Activated naive CD8-positive, alpha-beta T cell treated with anti-CD3 and anti-CD28 coated beads for 36 hours (primary cell): ENCODE measurements around the gene ATR. TPM values are rescaled to one million over a fixed set of nuclear protein-coding genes. Genes with fewer than 3 reads are reported as not detected.
"Not testable (repeated sequence)": the region's sequence is repeated elsewhere in the genome, so short reads cannot be mapped to it uniquely, and the experiment has no call there.

Experiments used
- DNase-seq: peaks from one replicate; pipeline ENCODE4 v3.0.0; 2021
- H3K27ac Mint-ChIP-seq: one replicate; pipeline ENCODE4 v1.8.0; 2022; ENCODE audit warnings: mild to moderate bottlenecking, moderate library complexity, mixed read lengths
- H3K27me3 Mint-ChIP-seq: one replicate; pipeline ENCODE4 v1.8.0; 2022; ENCODE audit warnings: mild to moderate bottlenecking, mixed read lengths
- H3K36me3 Mint-ChIP-seq: one replicate; pipeline ENCODE4 v1.8.0; 2021; ENCODE audit warnings: mild to moderate bottlenecking, mixed read lengths
- H3K4me1 Mint-ChIP-seq: one replicate; pipeline ENCODE4 v1.8.0; 2021; ENCODE audit warnings: mixed read lengths
- H3K4me3 Mint-ChIP-seq: one replicate; pipeline ENCODE4 v1.8.0; 2022; ENCODE audit warnings: mild to moderate bottlenecking, moderate library complexity, mixed read lengths
- H3K9me3 Mint-ChIP-seq: one replicate; pipeline ENCODE4 v1.8.0; 2022; ENCODE audit warnings: mixed read lengths
- total RNA-seq, 2 experiments: library from RNA; stranded (reverse); gene quantifications; one replicate each; pipeline ENCODE4 v1.2.3, GENCODE V29; 2021

Gene ATR
- total RNA-seq, 2 experiments from 2014 or later, result 38.3 to 42.4 TPM

DNA sequence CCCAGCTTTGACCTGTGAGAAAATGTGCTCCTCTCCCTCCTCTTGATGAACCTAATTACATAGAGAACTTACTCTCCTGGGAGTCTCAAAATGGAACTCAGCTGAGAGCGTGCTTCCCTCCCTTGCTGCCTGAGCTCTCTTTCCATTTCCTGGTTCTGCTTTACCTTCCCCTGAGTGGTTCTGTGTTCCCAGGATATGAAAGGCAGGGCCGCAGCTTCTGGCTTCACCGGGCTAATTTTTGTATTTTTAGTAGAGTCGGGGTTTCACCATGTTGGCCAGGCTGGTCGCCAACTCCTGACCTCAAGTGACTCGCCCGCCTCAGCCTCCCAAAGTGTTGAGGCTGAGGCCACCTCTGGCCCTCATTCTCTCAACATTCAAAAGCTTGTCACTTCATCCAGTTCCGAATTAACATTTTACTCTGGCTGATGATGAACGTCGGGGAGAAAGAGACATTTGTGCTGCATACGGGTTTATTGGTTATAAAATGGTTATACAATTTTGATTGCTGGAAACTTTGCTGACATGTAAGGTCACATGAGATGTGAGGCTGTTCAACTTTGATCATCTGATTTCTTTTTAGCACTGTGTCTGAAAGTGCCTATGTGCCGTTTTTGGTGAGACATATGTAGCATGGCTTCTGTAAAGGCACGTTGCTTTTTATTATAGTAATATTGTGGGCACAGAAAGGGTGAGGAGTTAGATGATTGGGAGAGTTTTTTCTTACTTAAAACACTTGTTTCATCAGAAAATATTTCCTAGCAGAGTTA lies 24.3 kb upstream of the ATR start:
- H3K27me3 Mint-ChIP-seq, result no peaks in the 10 kb centered on the region
- H3K4me1 Mint-ChIP-seq, result peaks cover 6% of the 10 kb centered on the region
- DNase-seq, result no peak
- no peak overlapping the region for H3K27ac Mint-ChIP-seq
- H3K36me3 Mint-ChIP-seq, result peaks cover 1% of the 10 kb centered on the region
- H3K9me3 Mint-ChIP-seq, result no peaks in the 10 kb centered on the region
- no peak overlapping the region for H3K4me3 Mint-ChIP-seq

DNA sequence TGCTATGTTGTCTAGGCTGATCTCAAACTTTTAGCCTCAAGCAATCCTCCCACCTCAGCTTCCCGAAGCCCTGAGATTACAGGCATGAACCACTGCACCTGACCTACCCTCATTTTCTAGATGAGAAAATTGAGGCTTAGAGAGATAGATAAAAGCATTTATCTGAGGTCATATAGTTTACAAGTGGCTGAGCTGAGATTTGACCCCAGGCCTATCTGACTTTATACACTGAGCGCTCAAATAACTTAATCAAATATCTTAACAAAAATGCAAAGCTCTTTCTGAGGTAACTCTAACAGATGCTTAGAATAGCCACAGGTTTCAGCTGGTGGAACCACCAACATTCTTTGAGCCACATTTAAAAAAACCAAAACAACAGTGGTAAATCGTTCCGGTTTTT lies 23.2 kb upstream of the ATR start:
- no peak for DNase-seq
- Mint-ChIP-seq H3K27me3 (no peaks in the 10 kb centered on the region), H3K9me3 (no peaks in the 10 kb centered on the region), H3K4me1 (peaks cover 15% of the 10 kb centered on the region), H3K36me3 (peaks cover 1% of the 10 kb centered on the region), H3K27ac (no peak overlapping the region), H3K4me3 (no peak overlapping the region)

DNA sequence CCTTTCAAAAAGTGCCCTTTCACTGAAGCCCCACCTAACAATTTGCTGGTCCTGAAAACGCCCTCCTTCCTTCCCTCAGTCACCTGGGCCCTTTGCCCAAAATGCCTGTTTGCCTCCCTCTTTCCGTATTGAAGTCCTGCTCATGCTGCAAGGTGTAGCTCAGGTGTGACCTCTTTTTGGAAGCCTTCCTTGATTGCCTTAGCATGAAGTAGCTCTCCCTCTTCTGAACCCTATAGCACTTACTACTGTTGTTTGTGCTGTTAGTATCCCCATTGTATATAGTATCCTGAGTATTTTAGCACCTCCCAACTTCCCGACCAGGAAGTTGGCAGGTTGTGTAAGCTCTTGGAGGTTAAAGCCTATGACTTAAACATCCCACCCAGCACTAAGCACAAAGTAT lies 19.4 kb upstream of the ATR start:
- H3K36me3 Mint-ChIP-seq, result peaks cover 1% of the 10 kb centered on the region
- H3K4me3 Mint-ChIP-seq, result peak overlapping the region; percentile 22
- no peaks in the 10 kb centered on the region for H3K9me3 Mint-ChIP-seq
- H3K4me1 Mint-ChIP-seq, result peaks cover 16% of the 10 kb centered on the region
- no peak overlapping the region for H3K27ac Mint-ChIP-seq
- DNase-seq, result no peak
- H3K27me3 Mint-ChIP-seq, result peaks cover 12% of the 10 kb centered on the region

DNA sequence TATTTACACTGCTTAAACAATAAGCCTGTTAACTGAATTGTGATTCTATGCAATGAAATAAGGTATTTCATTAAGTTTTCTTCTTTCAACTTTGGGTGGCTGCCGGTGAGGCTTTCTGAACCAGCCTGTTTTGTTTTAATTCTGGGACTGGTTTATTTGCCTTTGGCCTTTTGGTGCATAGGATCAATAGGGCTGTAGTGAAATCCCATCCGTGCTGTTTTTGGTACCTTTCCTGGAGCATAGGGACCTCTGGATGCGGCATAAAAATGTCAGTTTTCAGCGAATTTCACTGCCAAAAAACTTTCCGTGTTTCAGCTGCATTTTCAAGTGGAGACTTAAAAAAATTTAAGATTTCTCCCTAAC lies 18.2 kb upstream of the ATR start:
- H3K27me3 Mint-ChIP-seq, result peaks cover 12% of the 10 kb centered on the region
- no peaks in the 10 kb centered on the region for H3K9me3 Mint-ChIP-seq
- H3K4me1 Mint-ChIP-seq, result peaks cover 16% of the 10 kb centered on the region
- H3K4me3 Mint-ChIP-seq, result peak overlapping the region; percentile 96
- DNase-seq, result no peak
- H3K36me3 Mint-ChIP-seq, result peaks cover 1% of the 10 kb centered on the region
- H3K27ac Mint-ChIP-seq, result peak overlapping the region; percentile 78

DNA sequence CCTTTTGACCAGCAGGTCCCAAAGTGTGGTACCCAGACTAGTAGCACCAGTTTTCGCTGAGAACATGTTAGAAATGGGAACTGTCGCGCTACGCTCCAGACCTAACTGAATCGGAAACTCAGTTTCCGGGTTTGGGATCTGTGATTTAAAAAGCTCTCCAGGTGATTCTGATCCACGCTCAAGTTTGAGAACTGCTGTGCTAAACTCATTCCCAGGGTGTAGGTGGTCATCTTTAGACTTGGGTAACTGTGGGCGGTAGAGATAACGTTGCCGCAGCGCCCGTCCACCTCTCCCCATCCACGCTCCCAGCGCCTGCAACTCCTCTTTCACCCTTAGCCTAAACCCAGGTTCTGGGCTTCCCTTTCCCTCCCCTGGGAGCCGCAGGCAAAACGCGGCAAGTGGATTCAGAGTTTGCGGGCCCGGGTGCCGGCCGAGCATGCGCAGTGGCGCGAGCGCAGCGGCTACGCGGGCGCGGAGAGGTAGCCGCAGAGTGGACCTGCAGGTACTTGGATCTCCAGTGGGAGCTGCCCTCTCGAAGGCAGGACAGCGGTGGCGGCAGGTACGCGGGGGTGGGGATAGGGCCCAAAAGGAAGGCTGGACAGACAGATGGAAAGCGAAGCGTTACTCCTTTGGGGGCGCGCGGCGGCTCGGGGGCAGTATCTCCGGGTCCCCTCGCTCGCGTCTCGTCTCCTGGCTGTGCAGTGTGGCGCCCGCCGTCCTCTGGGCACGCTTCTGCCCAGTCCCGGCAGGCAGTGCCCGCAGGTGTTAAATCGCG lies 17.6 kb upstream of the ATR start, which contains the start of gene PLS1:
Gene PLS1 (plus strand): TSS at position 443 of the 775 bp plus-strand sequence. CDS start 67,845 bp downstream, outside the sequence.
- Mint-ChIP-seq H3K4me1 (peaks cover 16% of the 10 kb centered on the region), H3K27ac (peak within 1 kb of the TSS; percentile 78), H3K9me3 (no peaks in the 10 kb centered on the region), H3K36me3 (peaks cover 1% of the 10 kb centered on the region), H3K27me3 (peaks cover 12% of the 10 kb centered on the region), H3K4me3 (peak within 1 kb of the TSS; percentile 96)
- DNase-seq, result peak; percentile 88

DNA sequence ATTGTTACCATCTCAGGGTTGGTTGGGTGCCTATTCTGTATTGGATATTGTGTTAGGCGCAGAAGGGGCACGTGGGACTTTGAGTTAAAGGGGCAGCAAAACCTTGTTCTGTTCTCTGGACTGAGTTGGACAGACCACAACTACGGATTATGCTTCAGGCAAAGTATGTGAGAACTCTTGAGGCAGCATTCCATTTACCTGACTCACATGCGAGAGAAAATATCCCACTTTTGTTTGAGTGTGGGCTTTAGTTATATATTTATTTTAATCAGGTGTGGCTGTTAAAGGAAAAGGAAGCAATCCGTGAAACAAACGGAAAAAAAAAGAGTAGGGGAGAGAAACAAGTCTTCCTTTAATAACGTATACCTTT lies 17.0 kb upstream of the ATR start:
- peaks cover 1% of the 10 kb centered on the region for H3K36me3 Mint-ChIP-seq
- no peaks in the 10 kb centered on the region for H3K9me3 Mint-ChIP-seq
- H3K4me1 Mint-ChIP-seq, result peaks cover 16% of the 10 kb centered on the region
- H3K27me3 Mint-ChIP-seq, result peaks cover 12% of the 10 kb centered on the region
- peak overlapping the region; percentile 96 for H3K4me3 Mint-ChIP-seq
- no peak for DNase-seq
- H3K27ac Mint-ChIP-seq, result no peak overlapping the region

DNA sequence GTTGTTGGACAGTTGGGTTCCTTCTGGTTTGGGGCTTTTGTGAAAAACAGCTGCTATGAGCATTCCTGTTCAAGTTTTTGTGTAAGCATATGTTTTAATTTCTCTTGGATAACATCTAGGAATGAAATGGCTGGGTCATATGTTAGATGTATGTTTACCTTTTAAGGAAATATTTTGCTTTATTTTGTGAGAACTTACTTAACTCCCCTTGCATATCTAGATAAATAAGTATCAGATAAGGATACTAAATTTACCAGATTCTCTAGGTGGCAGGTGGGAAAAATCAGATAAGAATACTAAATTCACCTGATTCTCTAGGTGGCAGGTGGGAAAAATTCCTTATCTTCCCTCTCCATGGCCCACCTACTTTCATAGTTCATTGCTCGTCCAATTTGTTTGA lies 16.6 kb upstream of the ATR start:
- peak overlapping the region; percentile 96 for H3K4me3 Mint-ChIP-seq
- peaks cover 16% of the 10 kb centered on the region for H3K4me1 Mint-ChIP-seq
- no peak for DNase-seq
- no peaks in the 10 kb centered on the region for H3K9me3 Mint-ChIP-seq
- peaks cover 12% of the 10 kb centered on the region for H3K27me3 Mint-ChIP-seq
- no peaks in the 10 kb centered on the region for H3K36me3 Mint-ChIP-seq
- H3K27ac Mint-ChIP-seq, result no peak overlapping the region

DNA sequence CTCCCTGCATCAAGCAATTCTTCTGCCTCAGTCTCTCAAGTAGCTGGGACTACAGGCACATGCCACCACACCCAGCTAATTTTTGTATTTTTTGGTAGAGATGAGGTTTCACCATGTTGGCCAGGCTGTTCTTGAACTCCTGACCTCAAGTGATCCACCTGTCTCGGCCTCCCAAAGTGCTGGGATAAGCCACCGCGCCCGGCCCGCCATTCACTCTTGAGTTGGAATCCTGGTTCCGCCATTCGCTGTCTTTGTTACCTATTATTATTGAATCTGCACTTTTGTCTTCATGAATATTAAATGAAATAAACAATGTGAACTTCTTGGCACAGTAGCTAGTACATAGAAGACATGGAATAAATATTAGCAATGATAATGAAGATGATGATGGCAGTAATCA lies 13.7 kb upstream of the ATR start:
- not testable (repeated sequence) for H3K9me3 Mint-ChIP-seq, DNase-seq, H3K4me1 Mint-ChIP-seq, H3K36me3 Mint-ChIP-seq, H3K27ac Mint-ChIP-seq, H3K4me3 Mint-ChIP-seq
- H3K27me3 Mint-ChIP-seq, result peaks cover 18% of the 10 kb centered on the region

DNA sequence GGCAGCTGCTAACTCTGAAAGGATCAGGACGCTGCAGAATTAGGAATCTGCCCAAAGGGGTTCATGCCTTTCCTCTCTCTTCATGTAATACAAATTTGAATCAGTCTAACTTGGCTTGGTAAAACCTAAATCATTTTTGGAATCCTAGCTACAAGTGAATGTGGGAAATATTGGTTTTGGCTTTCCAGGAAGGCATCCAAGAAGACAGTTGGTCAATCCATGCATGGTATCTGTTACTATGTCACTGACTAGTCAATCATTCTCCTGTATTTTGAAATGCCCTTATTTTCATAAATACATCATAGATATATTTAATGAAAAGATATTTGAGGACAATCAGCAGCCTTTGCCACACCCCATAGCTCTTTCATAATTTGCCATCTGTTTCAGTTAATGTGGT lies 10.2 kb upstream of the ATR start:
- no peaks in the 10 kb centered on the region for H3K9me3 Mint-ChIP-seq
- H3K4me1 Mint-ChIP-seq, result no peaks in the 10 kb centered on the region
- no peak for DNase-seq
- H3K36me3 Mint-ChIP-seq, result no peaks in the 10 kb centered on the region
- H3K27me3 Mint-ChIP-seq, result peaks cover 9% of the 10 kb centered on the region
- no peak overlapping the region for H3K27ac Mint-ChIP-seq
- no peak overlapping the region for H3K4me3 Mint-ChIP-seq

DNA sequence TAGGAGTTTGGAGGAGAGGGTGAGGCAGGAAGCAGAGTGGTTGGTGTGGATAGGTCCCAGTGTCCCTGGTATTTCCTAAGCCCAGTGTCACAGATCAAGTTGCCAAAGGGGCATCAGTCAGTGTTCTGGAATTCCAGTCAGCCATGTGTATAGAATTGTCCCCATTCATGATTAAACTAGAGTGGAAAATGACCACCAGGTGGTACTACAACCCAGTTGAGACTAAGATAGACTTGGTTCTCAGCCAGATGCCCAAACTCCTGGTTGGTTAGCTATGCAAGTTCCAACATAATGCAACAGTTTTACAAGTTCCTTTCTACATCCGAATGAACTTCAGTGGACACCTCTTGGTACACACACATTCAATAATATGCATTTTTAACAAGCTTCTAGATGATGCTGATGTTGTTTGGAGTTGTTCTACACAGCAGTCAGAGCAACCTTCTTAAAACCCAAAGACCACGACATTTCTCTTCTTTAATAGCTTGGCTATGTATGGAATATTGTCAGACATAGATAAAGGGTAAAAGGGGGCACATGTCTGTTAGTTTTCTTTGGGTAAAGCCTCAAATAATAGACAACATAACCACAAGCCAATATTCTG lies 8.4 kb upstream of the ATR start:
- DNase-seq, result no peak
- H3K4me1 Mint-ChIP-seq, result no peaks in the 10 kb centered on the region
- H3K4me3 Mint-ChIP-seq, result no peak overlapping the region
- H3K36me3 Mint-ChIP-seq, result no peaks in the 10 kb centered on the region
- H3K27me3 Mint-ChIP-seq, result peaks cover 6% of the 10 kb centered on the region
- no peaks in the 10 kb centered on the region for H3K9me3 Mint-ChIP-seq
- H3K27ac Mint-ChIP-seq, result no peak overlapping the region

DNA sequence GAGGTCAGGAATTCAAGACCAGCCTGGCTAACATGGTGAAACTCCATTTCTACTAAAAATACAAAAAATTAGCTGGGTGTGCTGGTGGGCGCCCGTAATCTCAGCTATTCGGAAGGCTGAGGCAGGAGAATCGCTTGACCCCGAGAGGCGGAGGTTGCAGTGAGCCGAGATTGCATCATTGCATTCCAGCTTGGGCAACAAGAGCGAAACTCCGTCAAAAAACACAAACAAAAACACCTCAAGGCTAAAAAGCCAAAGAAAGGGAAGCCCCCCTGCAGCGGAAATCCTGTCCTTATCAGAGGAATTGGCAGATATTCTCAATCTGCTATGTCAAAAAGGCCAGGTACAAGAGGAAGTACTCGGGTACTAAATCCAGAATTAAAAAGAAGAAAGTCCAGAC lies 2.5 kb upstream of the ATR start:
- Mint-ChIP-seq H3K36me3 (peaks cover 10% of the 10 kb centered on the region), H3K4me1 (peaks cover 16% of the 10 kb centered on the region)
- not testable (repeated sequence) for H3K27ac Mint-ChIP-seq, H3K27me3 Mint-ChIP-seq, H3K4me3 Mint-ChIP-seq, H3K9me3 Mint-ChIP-seq, DNase-seq

DNA sequence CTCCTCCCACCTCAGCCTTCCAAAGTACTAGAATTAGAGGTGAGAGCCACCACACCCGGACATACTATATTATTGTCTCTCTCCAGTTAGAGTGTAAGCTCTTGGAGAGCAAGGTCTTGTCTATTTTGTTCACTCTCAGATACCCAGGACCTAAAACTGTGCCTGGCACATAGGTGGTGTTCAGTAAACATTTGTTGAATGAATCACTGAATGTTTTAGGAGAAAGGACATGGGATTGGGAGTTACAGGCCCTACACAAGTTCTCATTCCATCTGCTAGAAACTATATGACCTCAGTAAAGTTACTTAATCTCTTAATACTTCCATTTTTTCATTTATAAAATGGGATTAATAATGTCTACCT lies 1.5 kb upstream of the ATR start:
- Mint-ChIP-seq H3K4me1 (peaks cover 25% of the 10 kb centered on the region), H3K9me3 (no peaks in the 10 kb centered on the region), H3K27ac (peak overlapping the region; percentile 96), H3K36me3 (peaks cover 17% of the 10 kb centered on the region), H3K4me3 (peak overlapping the region; percentile 97), H3K27me3 (no peaks in the 10 kb centered on the region)
- DNase-seq, result no peak

DNA sequence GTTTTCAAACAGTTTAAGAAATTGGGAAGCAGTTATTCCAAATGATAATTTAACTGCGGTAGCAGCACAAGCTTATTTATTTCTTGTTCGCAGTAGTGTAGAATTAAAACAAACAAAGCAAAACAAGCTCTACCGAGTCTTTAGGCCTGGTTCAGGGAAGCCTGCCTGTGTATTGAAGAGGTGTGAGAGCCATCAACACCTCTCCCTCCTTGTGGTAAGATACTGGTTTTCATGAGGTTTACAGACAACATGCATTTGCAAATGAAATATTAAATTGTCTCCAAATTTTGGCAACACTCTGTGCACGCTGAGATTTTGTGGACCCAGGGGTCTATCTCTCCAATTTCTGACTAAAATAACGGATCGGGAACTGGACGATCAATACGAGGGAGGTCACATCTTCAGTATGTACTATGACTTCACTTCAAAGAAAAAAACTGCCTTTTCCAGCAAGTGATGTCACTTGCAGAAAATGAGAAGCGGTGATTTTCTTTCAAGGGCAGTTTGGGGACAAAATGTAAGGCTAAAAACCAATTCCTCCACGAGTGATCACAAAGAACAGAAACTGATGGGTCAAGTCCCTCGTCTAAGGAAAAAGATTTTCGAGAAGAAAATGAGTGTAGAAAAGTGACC lies 721 bp downstream of the ATR start:
- no peak for DNase-seq
- Mint-ChIP-seq H3K27me3 (no peaks in the 10 kb centered on the region), H3K9me3 (no peaks in the 10 kb centered on the region), H3K27ac (peak overlapping the region; percentile 96), H3K4me3 (peak overlapping the region; percentile 97), H3K4me1 (peaks cover 37% of the 10 kb centered on the region), H3K36me3 (peaks cover 26% of the 10 kb centered on the region)

DNA sequence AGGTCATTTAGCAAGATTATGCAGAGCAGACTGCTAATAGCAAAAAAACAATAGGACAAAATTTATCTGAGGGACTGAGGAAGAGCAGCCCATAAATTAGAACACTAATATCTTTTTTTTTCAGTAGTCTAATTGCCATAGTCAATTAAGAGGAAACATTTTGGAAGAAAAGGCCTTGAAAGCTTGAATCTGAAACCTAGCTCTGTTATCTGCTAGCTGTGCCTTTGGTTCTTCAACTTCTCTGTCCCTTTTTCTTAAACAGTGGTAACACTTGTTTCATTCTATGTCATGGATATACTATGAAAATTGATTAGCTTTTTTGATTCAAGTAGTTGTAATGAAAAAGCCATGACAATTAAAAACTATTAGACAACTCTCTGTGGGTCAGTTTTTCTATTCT lies 1.7 kb downstream of the ATR start:
- H3K27ac Mint-ChIP-seq, result no peak overlapping the region
- H3K9me3 Mint-ChIP-seq, result no peaks in the 10 kb centered on the region
- peaks cover 28% of the 10 kb centered on the region for H3K36me3 Mint-ChIP-seq
- peak overlapping the region; percentile 97 for H3K4me3 Mint-ChIP-seq
- H3K27me3 Mint-ChIP-seq, result no peaks in the 10 kb centered on the region
- no peak for DNase-seq
- peaks cover 37% of the 10 kb centered on the region for H3K4me1 Mint-ChIP-seq

DNA sequence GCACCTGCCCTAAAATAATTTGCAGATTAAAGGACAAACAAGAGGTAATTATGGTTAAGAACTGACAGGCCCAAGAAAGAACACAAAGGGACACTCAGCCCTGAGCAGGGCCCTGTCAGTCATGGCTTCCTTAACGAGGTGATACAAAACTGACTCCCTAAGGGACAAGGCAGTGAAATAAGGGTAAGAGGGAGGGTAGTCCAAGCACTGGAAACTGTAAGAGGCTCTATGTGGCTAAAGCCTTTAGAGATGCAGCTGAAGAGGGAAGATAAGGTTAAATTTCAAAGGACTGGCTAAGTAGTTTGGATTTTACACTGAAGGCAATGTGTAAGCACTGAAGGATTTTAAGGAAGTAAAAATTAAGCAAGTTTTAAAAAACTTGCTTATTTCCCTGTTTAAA lies 3.9 kb downstream of the ATR start:
- no peak for DNase-seq
- Mint-ChIP-seq H3K27ac (no peak overlapping the region), H3K36me3 (peaks cover 36% of the 10 kb centered on the region), H3K4me3 (peak overlapping the region; percentile 6), H3K27me3 (no peaks in the 10 kb centered on the region), H3K4me1 (peaks cover 33% of the 10 kb centered on the region), H3K9me3 (no peaks in the 10 kb centered on the region)
